ENCODE measurements around the gene CD44.

The CD44 gene

GRCh38 chr11:35141071-35141470 is 2.1 kb downstream of the CD44 start:
- DNase-seq = no peak

DNA sequence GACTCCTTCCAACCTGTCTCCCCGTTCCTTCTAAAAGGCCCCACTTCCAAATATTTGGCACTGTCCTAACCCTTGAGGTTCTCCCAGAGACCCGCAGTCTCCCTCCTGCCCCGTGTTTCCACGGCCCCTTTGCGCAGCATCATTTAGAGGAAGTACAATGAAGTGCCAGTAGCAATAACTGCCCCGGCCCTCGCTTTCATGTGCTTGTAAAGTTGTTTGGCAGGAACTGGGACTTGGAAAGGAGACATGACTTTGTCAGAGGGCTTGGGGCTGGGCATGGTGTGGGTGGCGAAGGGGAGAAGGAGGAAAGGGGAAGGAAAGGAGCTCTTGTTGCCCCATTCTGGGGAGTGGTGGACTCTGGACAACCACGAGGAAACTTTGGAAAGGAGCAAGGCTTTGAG is 2.6 kb downstream of the CD44 start:
- DNase-seq = peak; percentile 69

DNA sequence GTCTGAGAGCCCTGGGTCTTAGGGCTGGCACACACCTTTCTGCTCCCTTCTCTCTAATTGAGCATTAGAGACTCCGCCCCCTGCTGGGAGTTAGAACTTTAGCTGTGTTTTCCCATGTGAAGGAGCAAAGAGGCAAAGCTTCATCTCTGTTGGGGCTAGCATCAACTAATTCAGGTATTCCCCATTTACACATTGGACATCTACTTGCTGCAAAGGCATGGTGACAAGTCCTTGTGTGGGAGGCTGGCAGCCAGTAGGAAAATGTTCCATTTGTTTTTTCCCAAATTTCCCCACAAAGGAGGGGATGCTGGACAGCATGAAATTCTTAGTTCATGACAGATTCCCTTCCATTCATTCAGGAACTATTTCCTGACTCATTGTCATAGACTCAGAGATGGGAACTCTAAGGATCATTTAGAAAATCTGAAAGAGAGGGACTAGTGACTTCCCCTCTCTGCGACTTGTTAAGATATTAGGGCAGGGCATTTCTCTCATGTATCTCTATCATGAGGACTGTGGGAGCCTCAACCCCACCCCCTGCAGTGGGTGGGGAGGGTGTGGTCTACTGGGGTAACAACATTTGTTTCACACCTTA is 3.6 kb downstream of the CD44 start:
- peak; percentile 61 for DNase-seq

DNA sequence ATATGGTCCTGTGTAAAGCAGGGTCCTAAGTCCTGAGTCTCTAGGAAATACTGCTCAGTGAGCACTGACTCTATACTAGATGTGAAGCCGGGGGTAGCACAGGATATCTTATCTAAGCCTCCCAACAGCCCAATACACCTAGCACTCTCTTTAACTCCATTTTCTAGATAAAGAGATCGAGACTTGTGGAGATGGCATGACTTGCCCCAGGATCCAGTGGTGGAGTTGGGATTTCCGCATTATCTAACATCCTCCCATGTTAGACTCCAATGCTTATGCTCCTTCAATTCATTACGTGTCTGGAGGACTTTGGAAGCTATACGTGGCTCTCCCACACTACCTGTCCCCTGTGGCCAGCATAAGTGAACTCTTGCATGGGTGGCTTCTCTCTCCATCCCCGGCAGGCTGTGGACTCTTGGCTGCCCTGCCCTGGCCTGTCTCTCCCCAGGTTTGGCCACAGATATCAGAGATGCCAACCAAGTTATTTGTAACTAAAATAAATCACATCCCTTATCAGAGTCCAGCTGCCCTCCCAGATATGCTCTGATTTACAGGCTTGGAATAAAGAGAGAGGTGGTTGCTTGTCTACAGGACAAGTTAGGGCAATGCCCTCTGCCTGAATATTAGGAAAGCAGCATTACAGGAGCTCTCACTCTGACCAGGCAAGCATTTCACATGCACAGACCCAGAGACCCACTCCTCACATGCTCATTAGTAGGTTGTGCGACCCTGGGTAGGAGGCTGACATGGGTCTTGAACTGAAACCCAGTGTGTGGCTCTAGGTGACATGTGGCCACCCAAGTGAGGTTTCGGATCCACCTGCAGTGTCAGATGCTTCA is 4.5 kb downstream of the CD44 start:
- DNase-seq = no peak

DNA sequence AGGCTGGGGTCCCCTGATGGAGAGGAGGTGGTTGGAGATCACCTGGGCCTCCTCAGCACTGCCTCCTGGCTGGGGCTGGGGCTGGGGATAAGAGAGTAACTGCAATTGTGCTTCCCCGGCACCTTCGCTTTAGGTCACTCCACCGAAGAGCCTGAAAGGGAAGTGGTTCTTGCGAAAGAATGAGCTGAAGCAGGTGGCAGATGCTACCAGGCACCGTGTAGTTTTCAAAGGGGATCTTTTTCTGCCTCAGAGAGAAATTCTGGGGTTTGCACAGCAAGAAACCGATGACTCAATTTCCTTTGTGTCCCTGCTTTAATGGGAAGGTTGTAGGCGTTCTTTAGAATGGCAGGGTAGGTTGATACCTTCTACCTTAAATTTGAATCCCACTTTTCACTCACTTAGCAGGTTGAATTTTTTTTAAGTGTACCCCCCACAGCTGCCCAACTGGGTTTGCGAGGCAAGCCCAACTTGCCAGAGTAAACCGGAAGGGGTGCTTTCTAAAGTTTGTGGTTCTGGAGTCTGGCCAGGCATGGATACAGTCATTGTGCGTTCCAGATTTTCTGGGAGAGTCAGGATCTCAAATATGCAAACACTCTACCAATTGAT is 5.3 kb downstream of the CD44 start:
- DNase-seq = peak; percentile 83

- DNase-seq = no peak
These were observed 5.8 kb downstream of the CD44 start for GRCh38 chr11:35144806-35145205.

DNA sequence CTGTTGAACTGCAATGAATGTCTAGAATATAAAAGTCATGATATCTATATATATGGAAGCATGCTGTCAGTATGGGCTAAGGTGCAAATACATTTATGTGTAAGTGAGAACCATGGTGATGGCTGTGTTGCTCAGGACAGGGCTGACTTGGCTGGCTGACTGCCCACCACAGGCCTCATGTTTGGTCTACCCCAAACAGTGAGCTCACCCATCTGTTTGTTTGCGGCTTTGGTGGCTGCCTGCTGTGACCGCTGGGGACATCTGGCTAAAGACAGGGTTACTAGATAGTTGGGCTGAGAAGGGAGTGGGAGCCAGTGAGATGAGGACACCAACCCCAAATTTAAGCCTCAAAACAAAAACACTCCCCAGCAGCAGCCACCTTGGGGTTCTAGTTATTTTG is 6.3 kb downstream of the CD44 start:
- DNase-seq = peak; percentile 68

- peak; percentile 70 for DNase-seq
These were observed 7.1 kb downstream of the CD44 start for GRCh38 chr11:35146074-35146521.

- DNase-seq = no peak
These were observed 7.7 kb downstream of the CD44 start for GRCh38 chr11:35146711-35147110.

DNA sequence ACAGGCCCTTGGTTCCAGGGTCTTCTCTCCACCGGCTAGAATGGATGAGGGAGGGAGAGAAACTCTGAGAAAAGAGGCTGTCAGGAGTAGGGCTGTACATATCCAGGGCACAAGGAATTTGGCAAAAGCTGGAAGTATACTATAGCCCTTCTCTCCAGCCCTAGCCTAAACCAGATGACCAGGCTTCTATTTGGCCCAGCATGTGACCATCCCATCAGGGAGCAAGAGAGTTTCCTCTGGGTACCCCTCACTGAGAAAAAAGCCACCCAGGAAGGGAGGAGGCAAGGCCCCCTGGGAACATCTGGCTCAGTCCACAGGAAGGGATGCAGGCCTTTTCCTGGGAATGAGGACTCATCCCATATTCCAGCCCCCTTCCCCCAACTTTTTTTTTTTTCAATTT is 8.3 kb downstream of the CD44 start:
- no peak for DNase-seq

GRCh38 chr11:35148163-35148837 is 9.3 kb downstream of the CD44 start:
- peak; percentile 70 for DNase-seq

DNA sequence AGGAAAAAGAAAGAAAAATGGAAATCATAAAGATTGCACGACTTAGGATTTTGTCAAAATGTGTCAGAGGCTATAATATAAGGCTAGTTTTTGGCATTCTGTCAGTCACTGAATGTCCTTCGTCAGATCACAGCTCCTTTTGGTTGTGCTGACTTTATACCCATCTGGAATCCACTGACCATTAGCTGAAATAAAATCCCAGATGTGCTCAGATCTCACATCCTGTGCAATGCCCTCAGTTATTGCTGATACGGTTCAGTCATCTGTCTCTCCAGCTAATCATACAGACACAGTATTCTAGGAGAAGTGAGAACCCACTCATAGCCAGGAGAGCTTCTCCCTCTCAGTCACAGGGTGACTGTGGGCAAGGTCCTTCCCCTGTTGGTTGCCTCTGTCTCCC is 11.5 kb downstream of the CD44 start:
- DNase-seq = no peak

- DNase-seq = no peak
These were observed 12.3 kb downstream of the CD44 start for GRCh38 chr11:35151241-35151640.

- no peak for DNase-seq
These were observed 12.8 kb downstream of the CD44 start for GRCh38 chr11:35151683-35152280.

DNA sequence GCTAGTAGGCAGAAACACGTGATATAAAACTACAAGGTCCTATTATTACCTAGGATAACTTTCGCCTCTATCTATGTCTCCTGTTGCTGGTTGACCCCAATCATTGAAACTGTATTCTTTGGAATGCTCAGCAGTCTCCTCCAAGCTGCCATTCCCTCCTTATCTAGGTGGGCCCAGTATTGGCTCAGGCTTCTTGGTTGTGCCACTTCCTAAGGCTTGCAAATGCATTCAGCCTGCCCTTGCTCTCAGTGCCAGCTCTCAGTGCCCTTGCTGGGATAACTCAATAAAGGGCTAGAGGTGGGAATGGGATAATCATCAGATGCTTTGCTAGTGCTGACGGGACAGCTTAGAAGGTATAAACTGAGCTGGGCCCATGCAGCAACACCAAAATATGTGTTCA is 13.6 kb downstream of the CD44 start:
- DNase-seq = no peak

DNA sequence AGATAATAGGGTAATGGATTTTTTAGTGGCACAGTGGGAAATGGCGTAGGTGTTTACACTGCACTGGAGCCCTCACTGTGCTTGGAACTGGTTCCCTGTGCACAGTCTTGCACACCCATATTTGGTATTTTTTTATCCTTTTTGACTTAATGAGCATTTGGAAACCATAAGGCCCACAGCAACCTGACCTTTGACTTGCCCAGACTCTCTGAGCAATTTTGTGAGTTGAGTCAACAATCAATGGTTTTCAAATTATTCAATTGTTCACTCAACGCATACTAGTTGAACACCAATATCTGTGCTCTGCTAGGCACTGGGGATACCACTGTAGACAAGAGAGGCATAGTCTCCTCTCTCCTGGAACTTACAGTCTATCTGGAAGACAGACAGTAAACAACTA is 14.3 kb downstream of the CD44 start:
- no peak for DNase-seq

DNA sequence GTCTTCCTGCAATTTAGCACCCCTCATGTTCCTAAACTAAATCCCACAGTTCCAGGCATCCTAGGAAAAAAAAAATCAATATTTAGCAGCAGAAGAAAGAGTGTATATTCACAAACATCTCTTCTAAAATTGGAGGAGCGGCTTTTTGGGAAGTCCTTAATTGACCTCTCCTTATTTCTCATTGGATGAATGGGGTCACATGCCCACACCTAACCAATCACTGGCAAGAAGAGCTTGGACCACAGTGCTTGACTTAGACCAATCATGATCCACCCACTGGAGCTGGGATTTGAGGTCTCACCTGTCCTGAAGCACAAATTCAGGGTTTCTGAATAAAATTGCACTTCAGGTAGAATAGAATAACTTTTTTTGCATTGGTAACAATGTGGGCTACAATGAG is 16.0 kb downstream of the CD44 start:
- no peak for DNase-seq

DNA sequence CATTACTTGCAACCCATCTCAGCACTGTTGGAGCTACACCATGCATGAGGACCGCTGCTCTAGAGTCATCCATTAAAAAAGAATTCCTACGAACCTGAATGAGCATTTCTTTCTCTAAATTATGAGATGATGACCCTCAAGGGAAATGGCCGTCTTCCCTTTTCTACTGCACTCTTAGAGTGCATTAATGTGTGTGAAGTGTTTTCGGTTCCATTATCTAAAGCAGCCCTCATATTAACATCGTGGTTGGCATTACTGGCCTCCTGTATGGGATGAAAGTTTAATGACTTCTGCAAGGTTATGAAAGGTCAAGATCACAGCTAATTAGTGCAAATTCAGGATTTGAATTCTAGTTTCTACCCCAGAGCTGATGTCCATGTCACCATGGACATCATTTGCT is 16.7 kb downstream of the CD44 start:
- DNase-seq = no peak

- no peak for DNase-seq
These were observed 19.1 kb downstream of the CD44 start for GRCh38 chr11:35157814-35158700.

DNA sequence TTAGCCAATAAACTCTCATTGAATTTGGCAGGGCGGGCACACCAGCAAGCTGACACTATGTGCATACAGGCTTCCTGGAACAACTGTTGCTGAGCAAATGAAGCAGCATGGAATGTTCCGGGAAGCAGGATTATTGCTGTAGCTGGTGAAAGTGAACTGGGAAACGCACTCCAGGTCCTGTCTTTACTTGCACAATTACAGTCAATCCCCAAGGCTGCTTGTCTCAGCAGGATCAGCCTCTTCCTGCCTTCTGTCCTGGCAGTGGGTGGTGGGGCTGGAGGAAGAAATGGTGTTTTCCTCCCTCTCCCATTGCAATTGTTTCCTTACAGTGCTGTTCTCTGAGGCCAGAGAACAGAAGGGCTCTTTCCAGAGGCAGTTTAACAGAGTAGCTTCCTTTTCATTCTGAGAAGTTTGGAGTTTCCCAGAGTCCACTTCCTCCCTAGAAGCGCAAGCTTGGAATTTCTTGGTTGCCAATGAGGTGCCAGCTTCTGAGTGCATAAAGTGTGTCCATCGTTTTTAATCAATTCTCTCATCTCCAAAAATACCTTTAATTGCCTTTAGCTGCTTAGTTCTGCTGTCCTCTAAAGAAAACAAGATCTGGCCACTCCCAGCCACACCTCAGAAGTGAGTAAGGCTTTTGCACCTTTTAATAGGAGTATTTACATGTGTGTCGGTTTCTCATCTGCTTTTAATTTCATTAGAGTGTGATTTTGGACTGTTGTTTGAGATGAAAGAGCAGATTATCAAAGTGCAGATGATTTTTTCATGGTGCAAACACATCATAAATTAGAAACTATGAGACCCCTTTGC is 19.9 kb downstream of the CD44 start:
- no peak for DNase-seq

GRCh38 chr11:35160246-35160824 is 21.4 kb downstream of the CD44 start:
- DNase-seq = no peak
